Measurements from ENCODE around the gene ARF1. TPM values are rescaled to one million over a fixed set of nuclear protein-coding genes. Genes with fewer than 3 reads are reported as not detected.
"Not testable (repeated sequence)": the region's sequence is repeated elsewhere in the genome, so short reads cannot be mapped to it uniquely, and the experiment has no call there.

ARF1 gene
- total RNA-seq, 1 experiment from 2014 or later: 395 TPM

- TF ChIP-seq EZH2 (IDR thresholded peaks at IDR 0.05; ENCODE audit: borderline replicate concordance, low read depth, low read length, poor library complexity, severe bottlenecking): no peak
- TF ChIP-seq CTCF (conservative IDR thresholded peaks at IDR 0.05; ENCODE audit: low read depth, low read length): peak; percentile 40; the same call in 1 of the 2 replicates
- BruUV-seq (replicated peaks): no TSS peak
- CTCF ChIA-PET: interaction anchor here (0.7 kb wide), 1 partner anchor 1121 kb away, joined by 5 read pairs; no protein-coding TSS in a partner anchor
Measured at GRCh38 chr1:228109073-228109961, 26.8 kb downstream of the ARF1 start, which contains the start of gene MRPL55. MRPL55 (minus strand) TSS chr1:228109299; CDS start chr1:228108260, 1,039 bp downstream.

GRCh38 chr1:228109962-228110488, 27.5 kb downstream of the ARF1 start:
- intact Hi-C loops (cut with micrococcal nuclease; ENCODE audit: unreplicated experiment): loop anchor here (1.0 kb wide), 1 partner anchor 30 kb away; the partner anchor contains the start of gene GUK1
- no TSS peak for BruUV-seq (replicated peaks)
- ChIA-PET CTCF (interaction anchor here (0.7 kb wide), 1 partner anchor 1120 kb away, joined by 5 read pairs; no protein-coding TSS in a partner anchor), POLR2A (ENCODE audit: low non-redundant PET) (no interaction called here)
- Histone ChIP-seq H3K27me3 (replicated peaks; ENCODE audit: insufficient read depth, low read depth, low read length, poor library complexity) (no peaks in the 10 kb centered on the region), H3K36me3 (ENCODE audit: insufficient read depth, low read length, poor library complexity, severe bottlenecking) (peaks cover 9% of the 10 kb centered on the region), H3K27ac (ENCODE audit: low read depth, low read length, poor library complexity, severe bottlenecking) (peak overlapping the region; percentile 84), H3K4me3 (ENCODE audit: low read depth, low read length, poor library complexity, severe bottlenecking) (peak overlapping the region; percentile 87), H3K9me3 (ENCODE audit: low read depth, low read length, poor library complexity, severe bottlenecking) (no peaks in the 10 kb centered on the region), H3K4me1 (ENCODE audit: insufficient read depth, low read length, poor library complexity, severe bottlenecking) (peaks cover 5% of the 10 kb centered on the region)
- no peak for DNase-seq (ENCODE audit: low spot score)
- TF ChIP-seq CTCF (conservative IDR thresholded peaks at IDR 0.05; ENCODE audit: low read depth, low read length) (no peak), EZH2 (IDR thresholded peaks at IDR 0.05; ENCODE audit: borderline replicate concordance, low read depth, low read length, poor library complexity, severe bottlenecking) (no peak)

More at GRCh38 chr1:228109073-228109961, 26.8 kb downstream of the ARF1 start, which contains the start of gene MRPL55:
- Histone ChIP-seq H3K4me1 (ENCODE audit: insufficient read depth, low read length, poor library complexity, severe bottlenecking) (peaks cover 5% of the 10 kb centered on the region), H3K27ac (ENCODE audit: low read depth, low read length, poor library complexity, severe bottlenecking) (peak within 1 kb of the TSS; percentile 84), H3K9me3 (ENCODE audit: low read depth, low read length, poor library complexity, severe bottlenecking) (no peaks in the 10 kb centered on the region), H3K4me3 (ENCODE audit: low read depth, low read length, poor library complexity, severe bottlenecking) (peak within 1 kb of the TSS; percentile 87), H3K36me3 (ENCODE audit: insufficient read depth, low read length, poor library complexity, severe bottlenecking) (peaks cover 9% of the 10 kb centered on the region), H3K27me3 (replicated peaks; ENCODE audit: insufficient read depth, low read depth, low read length, poor library complexity) (no peaks in the 10 kb centered on the region)
- peak; percentile 97 for DNase-seq (ENCODE audit: low spot score)
- POLR2A ChIA-PET (ENCODE audit: low non-redundant PET): no interaction called here
- intact Hi-C loops (cut with micrococcal nuclease; ENCODE audit: unreplicated experiment): loop anchor here (1.0 kb wide), 1 partner anchor 31 kb away; the partner anchor contains the start of gene GUK1

GRCh38 chr1:228110556-228110955, 28.0 kb downstream of the ARF1 start:
- no peak for DNase-seq (ENCODE audit: low spot score)
- peaks cover 5% of the 10 kb centered on the region for H3K4me1 ChIP-seq (ENCODE audit: insufficient read depth, low read length, poor library complexity, severe bottlenecking)
- intact Hi-C loops (cut with micrococcal nuclease; ENCODE audit: unreplicated experiment): no loop called here
- BruUV-seq (replicated peaks): no TSS peak
- TF ChIP-seq CTCF (conservative IDR thresholded peaks at IDR 0.05; ENCODE audit: low read depth, low read length) (no peak), EZH2 (IDR thresholded peaks at IDR 0.05; ENCODE audit: borderline replicate concordance, low read depth, low read length, poor library complexity, severe bottlenecking) (no peak)
- POLR2A ChIA-PET (ENCODE audit: low non-redundant PET): no interaction called here
- H3K27me3 ChIP-seq (replicated peaks; ENCODE audit: insufficient read depth, low read depth, low read length, poor library complexity): no peaks in the 10 kb centered on the region
- H3K9me3 ChIP-seq (ENCODE audit: low read depth, low read length, poor library complexity, severe bottlenecking): no peaks in the 10 kb centered on the region
- H3K36me3 ChIP-seq (ENCODE audit: insufficient read depth, low read length, poor library complexity, severe bottlenecking): peaks cover 9% of the 10 kb centered on the region
- H3K27ac ChIP-seq (ENCODE audit: low read depth, low read length, poor library complexity, severe bottlenecking): no peak overlapping the region
- CTCF ChIA-PET: no interaction called here
- H3K4me3 ChIP-seq (ENCODE audit: low read depth, low read length, poor library complexity, severe bottlenecking): no peak overlapping the region

- DNase-seq (ENCODE audit: low spot score); CTCF ChIA-PET; H3K27ac ChIP-seq (ENCODE audit: low read depth, low read length, poor library complexity, severe bottlenecking); H3K4me1 ChIP-seq (ENCODE audit: insufficient read depth, low read length, poor library complexity, severe bottlenecking); H3K27me3 ChIP-seq (replicated peaks; ENCODE audit: insufficient read depth, low read depth, low read length, poor library complexity); H3K4me3 ChIP-seq (ENCODE audit: low read depth, low read length, poor library complexity, severe bottlenecking); BruUV-seq (replicated peaks); H3K9me3 ChIP-seq (ENCODE audit: low read depth, low read length, poor library complexity, severe bottlenecking); intact Hi-C loops (cut with micrococcal nuclease; ENCODE audit: unreplicated experiment); POLR2A ChIA-PET (ENCODE audit: low non-redundant PET); H3K36me3 ChIP-seq (ENCODE audit: insufficient read depth, low read length, poor library complexity, severe bottlenecking): not testable (repeated sequence)
Measured at GRCh38 chr1:228111315-228111714, 28.8 kb downstream of the ARF1 start.
